HG03354 (cell line): ENCODE measurements around the gene ALKAL2.

Experiments
- ATAC-seq: cut with Tn5 transposase; IDR thresholded peaks from one replicate; pipeline ENCODE4 v1.9.1; 2021; ENCODE audit warnings: mild to moderate bottlenecking; ENCODE audit not compliant: unreplicated experiment, poor library complexity, severe bottlenecking

The ALKAL2 gene

DNA sequence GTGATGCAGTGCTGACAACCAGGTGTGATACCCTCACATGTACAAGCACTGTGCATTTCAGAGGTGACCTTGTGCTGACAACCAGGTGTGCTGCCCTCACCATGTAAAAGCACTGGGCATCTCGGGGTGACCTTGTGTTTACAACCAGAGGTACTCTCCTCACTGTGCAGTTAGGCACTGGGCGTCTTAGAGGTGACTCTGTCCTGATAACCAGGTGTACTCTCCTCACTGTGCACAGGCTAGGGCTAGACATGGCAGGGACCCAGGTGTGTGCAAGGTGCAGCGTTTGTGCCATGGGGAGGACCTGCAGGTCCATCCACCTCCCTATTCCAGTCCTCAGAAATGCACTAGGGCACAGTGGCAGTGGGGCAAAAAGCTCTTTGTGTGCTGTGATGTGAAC lies 8.5 kb upstream of the ALKAL2 start:
- no peak for ATAC-seq

GRCh38 chr2:295090-295489 lies 7.2 kb upstream of the ALKAL2 start:
- no peak for ATAC-seq

- no peak for ATAC-seq
Observed at GRCh38 chr2:290090-290722, 2.3 kb upstream of the ALKAL2 start.

DNA sequence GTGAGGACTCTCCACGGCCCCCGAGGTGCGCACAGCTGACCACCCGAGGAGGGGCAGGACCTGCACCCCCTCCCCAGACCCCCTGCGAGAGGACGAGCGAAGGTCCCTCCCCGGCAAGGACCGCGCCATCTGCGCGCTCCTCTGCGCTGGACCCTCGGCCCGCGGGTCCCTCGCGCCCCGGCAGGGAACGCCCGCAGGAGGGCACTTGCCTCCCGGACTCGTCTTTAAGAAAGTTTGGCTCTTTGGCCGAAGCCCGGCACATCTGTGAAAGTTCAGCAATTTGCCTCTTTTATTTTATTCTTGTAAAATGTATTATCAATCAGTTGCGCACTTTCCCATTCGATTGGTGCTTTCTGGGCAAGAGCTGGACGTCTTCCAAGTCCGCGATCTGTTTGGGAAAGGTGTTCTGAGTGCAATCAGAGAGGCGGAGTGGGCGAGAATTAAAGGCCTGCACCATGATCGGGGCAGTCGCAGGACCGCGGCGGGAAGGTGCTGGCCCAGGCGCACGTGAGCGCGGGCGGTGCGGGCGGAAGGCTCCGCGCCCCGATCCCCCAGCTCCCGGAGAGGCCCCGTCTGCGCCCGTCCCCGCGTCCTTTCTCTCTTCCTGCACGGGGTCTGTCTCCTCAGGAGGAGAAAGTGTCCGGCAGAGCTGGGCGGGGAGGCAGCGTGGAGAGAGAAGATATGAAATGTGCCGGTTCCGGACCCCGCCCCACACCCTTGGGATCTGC lies 1.6 kb upstream of the ALKAL2 start:
- ATAC-seq = no peak

- no peak for ATAC-seq
Observed at GRCh38 chr2:288758-289361, 969 bp upstream of the ALKAL2 start.

DNA sequence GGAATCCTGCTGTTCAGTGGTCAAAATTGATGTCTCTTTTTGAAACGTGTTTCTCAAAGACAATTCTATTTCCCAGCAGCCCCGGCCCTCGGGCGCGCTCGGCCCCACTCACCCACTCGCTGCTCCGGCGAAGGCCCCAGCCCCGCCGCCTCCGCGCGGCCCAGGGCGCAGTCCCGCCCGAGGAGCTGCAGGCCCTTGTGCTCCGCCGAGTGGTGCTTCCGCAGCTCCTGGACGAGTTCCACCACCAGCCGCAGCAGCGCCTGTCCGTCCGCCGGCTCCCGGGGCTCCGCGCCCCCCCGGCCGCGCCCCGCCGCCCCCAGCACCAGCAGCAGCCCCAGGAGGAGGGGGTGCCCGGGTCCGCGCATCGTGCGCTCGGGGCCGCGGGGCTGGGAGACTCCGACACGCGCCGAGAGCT lies 413 bp downstream of the ALKAL2 start:
- ATAC-seq = no peak

DNA sequence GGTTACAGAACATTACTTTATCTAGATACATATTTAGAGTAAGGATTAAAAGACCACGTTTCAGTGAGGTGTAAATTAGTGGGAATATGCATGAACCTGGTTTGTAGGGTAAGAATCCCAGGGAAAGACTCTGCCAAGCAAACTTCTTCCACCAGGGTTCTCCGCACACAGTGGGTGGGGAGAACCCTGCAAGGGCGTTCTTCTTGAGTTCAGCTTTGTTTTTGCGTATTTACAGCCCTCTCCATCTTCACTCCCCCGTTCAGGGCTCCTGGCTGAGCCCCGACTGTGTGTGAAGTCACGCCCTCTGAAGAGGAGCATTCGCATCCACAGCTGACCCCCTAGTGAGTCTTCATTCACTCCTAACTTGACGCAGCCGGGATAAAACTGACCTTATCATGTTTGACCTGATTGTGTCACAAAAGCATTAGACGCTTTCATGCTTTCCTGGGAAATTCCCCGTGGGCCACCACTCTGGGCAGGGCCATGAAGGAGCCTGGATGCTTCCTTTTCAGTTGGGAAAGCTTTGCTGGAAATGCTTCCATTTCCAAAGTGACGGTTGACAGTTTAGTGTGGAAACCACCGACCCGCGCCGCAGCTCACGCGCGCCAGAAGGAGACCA lies 1.0 kb downstream of the ALKAL2 start:
- no peak for ATAC-seq

DNA sequence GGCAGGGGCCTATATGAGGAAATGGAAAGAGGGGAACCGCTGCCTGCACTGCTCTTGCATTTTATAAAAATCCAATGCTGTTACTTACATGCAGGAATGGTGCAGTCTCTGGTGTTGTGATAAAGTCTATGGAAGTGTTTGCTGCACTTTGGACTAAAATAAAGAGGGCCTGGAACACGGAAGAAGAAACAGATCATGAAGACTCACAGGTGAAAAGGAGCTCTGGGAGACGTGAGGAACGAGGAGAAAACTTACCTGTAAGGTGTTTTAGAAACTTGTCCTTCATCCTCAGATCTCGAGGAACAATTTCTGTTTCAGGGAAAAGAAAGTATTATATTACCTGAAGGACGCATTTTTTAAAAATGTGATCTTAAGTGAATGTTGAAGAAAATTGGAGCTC lies 1.9 kb downstream of the ALKAL2 start:
- no peak for ATAC-seq

GRCh38 chr2:285531-285930 lies 2.4 kb downstream of the ALKAL2 start:
- no peak for ATAC-seq

- no peak for ATAC-seq
Observed at GRCh38 chr2:284896-285492, 2.9 kb downstream of the ALKAL2 start.

DNA sequence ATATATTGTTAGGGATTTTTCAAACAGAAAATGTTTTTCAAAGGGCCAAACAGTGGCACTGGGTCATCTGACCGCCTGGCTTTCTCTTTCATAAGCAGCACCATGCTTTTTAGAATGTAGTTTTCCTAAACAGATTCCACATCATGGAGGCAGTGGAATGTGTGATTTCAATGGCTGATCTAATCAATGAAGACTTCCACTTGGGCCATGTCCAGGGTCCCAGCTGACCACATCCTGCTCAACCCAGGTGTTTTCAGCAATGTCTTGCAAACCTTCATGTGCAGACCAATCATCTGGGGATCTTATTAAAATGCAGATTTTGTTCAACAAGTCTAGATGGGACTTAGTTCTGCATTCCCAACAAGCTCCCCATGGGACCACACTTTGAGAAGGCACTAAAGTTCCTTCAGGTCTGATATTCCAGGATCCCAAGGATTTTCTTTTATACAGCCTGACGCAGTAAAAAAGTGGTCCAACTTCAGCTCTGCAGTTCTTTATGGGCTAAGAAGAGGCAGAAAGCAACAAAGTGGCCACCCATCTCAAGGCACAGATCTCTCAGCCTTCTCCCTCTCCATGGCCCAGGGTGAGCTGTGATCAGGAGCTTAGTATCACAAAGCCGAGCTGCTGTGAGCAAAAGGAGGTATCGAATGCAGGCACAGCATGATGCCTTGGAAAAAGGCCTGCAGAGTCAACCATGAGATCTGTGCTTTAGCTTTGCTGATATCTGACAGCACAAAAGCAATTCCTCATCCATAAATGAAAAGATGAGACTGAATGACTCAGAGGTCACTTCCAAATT lies 3.7 kb downstream of the ALKAL2 start:
- ATAC-seq = no peak

DNA sequence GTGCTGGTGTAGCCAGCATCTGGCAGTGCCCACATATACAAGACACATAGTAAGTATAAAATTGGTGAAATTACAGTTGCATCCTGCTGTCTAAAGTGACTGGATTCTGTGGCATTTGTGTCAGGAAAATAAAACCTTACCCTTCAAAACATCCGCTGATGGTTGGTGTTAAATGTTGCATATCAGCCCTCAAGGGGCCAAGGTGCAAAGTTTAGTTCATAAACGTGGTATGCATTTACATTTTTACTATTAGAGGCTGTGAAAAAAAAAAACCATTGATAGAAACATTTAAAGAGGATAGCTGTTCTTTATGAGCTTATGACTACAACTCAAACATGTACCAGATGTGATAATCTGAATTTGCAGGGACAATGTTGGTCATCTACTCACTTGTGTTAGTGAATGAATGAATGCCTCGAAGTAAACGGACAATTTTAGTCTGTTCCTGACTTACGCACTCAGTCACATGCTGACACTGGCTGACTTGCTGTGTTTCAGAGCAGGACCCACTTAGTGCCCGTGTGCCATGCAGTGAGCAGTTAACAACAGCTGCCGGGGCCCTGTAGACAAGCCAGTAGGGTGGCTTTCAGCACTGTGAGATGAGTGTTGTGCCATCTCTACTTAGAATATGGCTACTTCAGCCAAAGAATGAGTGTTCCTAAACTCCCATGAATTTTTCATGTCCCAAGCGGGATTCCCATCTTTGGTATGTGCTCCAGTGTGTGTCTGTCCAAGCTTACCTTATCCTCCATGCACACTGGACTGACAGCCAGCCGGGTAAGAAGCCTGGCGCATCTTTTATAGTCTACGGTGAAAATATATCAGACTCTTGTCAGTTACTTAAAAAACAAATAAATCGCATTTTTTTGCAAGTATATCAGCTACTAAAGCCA lies 5.3 kb downstream of the ALKAL2 start:
- ATAC-seq = no peak

- no peak for ATAC-seq
Observed at GRCh38 chr2:281381-281780, 6.5 kb downstream of the ALKAL2 start.

DNA sequence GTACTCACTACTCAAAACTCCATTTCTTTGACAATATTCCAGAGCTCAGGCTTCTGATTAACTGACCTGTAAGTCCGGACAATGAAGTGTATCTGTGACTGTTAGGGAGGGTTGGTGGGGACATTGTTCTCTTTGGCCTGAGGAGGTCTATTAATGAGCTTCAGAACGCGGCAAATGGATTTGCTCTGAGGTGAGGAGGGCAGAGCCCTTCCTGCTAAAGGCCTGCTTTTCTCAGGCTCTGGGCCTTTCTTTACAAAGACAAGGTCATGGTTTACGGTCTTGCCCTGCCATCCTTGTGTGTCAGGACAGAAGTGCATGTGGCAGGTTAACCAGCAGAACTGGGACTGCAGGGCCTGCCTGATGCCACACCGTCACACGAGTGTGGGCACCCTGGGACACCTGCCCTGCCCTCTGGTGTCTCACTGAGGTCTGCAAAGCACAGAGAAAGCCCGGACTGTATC lies 7.2 kb downstream of the ALKAL2 start:
- no peak for ATAC-seq

DNA sequence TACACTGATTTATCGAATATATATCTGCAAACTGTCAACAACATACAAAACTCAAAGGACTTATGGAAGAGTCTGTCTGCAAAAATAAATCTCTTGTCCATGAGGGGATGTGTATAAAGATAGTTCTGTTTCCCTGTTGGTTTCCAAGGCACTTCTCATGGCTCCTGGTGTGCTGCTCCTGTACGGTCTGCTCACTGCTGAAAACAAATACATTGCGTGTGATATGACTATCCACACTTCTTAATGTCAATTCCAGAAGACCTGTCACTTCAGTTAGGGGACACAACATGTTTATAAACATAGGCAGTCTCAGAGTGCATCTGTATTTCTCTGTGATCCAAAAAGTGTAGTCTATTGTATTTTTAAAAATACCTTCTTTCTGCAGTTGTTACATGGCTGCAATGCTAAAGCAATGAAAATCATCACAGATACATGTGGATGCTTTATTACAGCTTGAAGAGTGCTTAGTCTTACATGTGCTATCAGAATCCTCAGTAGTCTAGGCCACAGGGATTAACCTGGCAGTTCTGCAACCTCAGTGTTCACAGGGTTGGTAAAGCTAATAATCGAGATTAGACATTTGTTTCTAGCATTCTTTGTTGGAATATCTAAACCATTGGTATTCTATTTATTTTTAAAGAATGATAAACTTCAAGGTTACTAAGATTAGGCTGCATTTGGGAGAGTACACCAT lies 7.8 kb downstream of the ALKAL2 start:
- ATAC-seq = no peak

DNA sequence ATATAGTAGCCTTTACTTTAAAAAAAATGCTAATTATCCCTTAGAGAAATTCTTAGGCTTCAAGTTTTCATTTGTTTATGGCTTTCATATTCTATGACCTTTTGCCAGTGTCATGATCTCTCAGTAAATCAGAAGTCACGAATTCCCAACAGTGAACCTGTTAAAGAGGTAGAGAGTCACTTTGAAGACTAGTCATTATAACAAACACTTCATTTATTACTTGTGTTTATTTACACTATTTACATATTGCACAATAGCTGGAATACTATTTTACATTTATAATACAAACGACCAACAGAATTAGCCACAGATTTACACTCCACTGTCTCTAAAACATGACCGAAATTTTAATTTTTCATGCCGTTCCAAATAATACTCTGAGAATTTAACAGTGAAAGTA lies 8.5 kb downstream of the ALKAL2 start:
- no peak for ATAC-seq

GRCh38 chr2:278927-279320 lies 9.0 kb downstream of the ALKAL2 start:
- ATAC-seq = no peak

DNA sequence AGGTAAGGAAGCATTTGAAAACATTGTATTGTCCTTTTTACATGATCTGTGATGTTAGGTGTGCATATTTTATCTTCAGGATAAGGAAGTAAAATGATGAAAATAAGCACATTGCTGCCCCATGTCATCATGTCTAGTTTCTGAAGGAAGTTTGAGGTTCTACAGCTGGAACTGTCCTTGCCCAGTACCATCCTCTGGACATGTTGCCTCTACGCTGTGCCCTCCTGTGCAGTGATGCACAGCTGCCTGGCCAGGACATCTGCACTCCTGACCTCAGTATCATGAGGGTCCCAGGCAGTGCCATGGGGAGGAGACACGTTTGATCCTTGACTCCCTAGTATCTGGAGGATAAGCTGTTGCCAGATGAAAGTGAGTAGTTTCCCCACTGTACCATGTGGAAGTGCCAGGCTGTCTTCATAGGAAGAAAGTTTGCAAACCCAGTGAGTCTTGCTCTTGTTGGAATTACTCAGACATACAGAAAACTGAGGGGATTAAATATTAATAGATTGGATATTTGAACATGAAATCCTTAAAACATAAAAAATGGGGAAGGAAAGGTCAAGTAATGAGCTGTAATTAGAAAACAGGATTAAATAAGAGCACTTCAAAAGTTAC lies 9.5 kb downstream of the ALKAL2 start:
- no peak for ATAC-seq
